Caco-2 (cell line): ENCODE results near the gene GPER1. TPM values are rescaled to one million over a fixed set of nuclear protein-coding genes. Genes with fewer than 3 reads are reported as not detected.
A peak's percentile ranks its signal among the peaks of the same experiment; 100 is the strongest.

Source experiments
- BruUV-seq: library from RNA; stranded (reverse); fragments of 400-500 nt; replicated peaks from 2 replicates; lab custom pipeline; 2021; lab: Mats Ljungman, UMichigan
- CTCF ChIA-PET: fragments of 300-600 bp; sonication (Branson Sonifier 250); formaldehyde crosslinking; loops from one replicate; lab custom pipeline; 2022; ENCODE audit warnings: antibody characterized with exemption; lab: Charles Lee
- POLR2A ChIA-PET: fragments of 300-600 bp; sonication (Branson Sonifier 250); formaldehyde crosslinking; loops from one replicate; lab custom pipeline; 2022; ENCODE audit warnings: antibody characterized with exemption; lab: Charles Lee
- DNase-seq, 2 experiments: peaks; one replicate each; pipeline versions ENCODE4 v3.0.0 to v3.0.0-alpha.2; 2020 to 2022
- H3K27me3 ChIP-seq: replicated peaks from 2 replicates; pipeline ENCODE4 v1.6.0; 2011; ENCODE audit warnings: low read length; ENCODE audit not compliant: control insufficient read depth, insufficient read depth
- H3K36me3 ChIP-seq: 2 replicates; pipeline ENCODE4 v1.5.1; 2011; ENCODE audit warnings: low read length; ENCODE audit not compliant: control insufficient read depth, insufficient read depth
- H3K4me1 ChIP-seq: fragments of 250-450 bp; sonication (Bioruptor Pico); 2 replicates; pipeline ENCODE4 v1.5.1; 2020; ENCODE audit warnings: mild to moderate bottlenecking
- H3K4me3 ChIP-seq: 2 replicates; pipeline ENCODE4 v1.5.1; 2011; ENCODE audit warnings: low read depth, mild to moderate bottlenecking, control low read depth, low read length
- H3K9me3 ChIP-seq: fragments of 250-450 bp; sonication (Bioruptor Pico); 2 replicates; pipeline ENCODE4 v1.5.1; 2020; ENCODE audit warnings: mild to moderate bottlenecking, moderate library complexity
- H3K27ac Mint-ChIP-seq: one replicate; pipeline ENCODE4 v1.8.0; 2022; ENCODE audit warnings: mixed read lengths; ENCODE audit not compliant: unreplicated experiment
- H3K27me3 Mint-ChIP-seq: one replicate; pipeline ENCODE4 v1.8.0; 2022; ENCODE audit warnings: mixed read lengths; ENCODE audit not compliant: insufficient read depth, unreplicated experiment
- H3K36me3 Mint-ChIP-seq: one replicate; pipeline ENCODE4 v1.8.0; 2022; ENCODE audit warnings: mild to moderate bottlenecking, mixed read lengths; ENCODE audit not compliant: insufficient read depth, unreplicated experiment
- H3K4me1 Mint-ChIP-seq: one replicate; pipeline ENCODE4 v1.8.0; 2022; ENCODE audit warnings: low read depth, mixed read lengths; ENCODE audit not compliant: unreplicated experiment
- H3K4me3 Mint-ChIP-seq: one replicate; pipeline ENCODE4 v1.8.0; 2022; ENCODE audit warnings: mild to moderate bottlenecking, moderate library complexity, mixed read lengths; ENCODE audit not compliant: unreplicated experiment
- H3K9me3 Mint-ChIP-seq: one replicate; pipeline ENCODE4 v1.8.0; 2022; ENCODE audit warnings: mixed read lengths; ENCODE audit not compliant: unreplicated experiment
- CTCF ChIP-seq, 2 experiments: fragments of 200-600 bp in 1 of 2; IDR thresholded peaks; 1 replicate in 1 of 2; 2 replicates in 1 of 2; pipeline versions ENCODE4 v1.5.1 to v1.8.0; 2011 to 2022; ENCODE audit warnings: antibody characterized with exemption in 1 of 2, control low read depth in 1 of 2, inconsistent platforms in 1 of 2, low read depth in 1 of 2, low read length in 1 of 2, mild to moderate bottlenecking in 1 of 2, moderate library complexity in 1 of 2; ENCODE audit not compliant: insufficient read depth in 1 of 2, severe bottlenecking in 1 of 2, unreplicated experiment in 1 of 2
- intact Hi-C: fragments of 100-400 bp; cut with micrococcal nuclease; formaldehyde crosslinking; loops from one replicate; pipeline ENCODE4 v1.10.0; 2022; ENCODE audit not compliant: unreplicated experiment
- total RNA-seq: library from RNA; stranded (reverse); gene quantifications from 2 replicates; pipeline ENCODE4 v1.2.3, GENCODE V29; 2022

Gene GPER1
- total RNA-seq, 1 experiment from 2014 or later = 0.25 TPM

- Histone ChIP-seq H3K9me3 (no peaks in the 10 kb centered on the region), H3K4me1 (no peaks in the 10 kb centered on the region), H3K4me3 (no peak overlapping the region), H3K36me3 (no peaks in the 10 kb centered on the region), H3K27me3 (no peaks in the 10 kb centered on the region)
- ChIA-PET CTCF (no interaction called here), POLR2A (no interaction called here)
- no TSS peak for BruUV-seq
- H3K27me3 Mint-ChIP-seq = no peaks in the 10 kb centered on the region
- no peak for TF ChIP-seq CTCF (IDR thresholded peaks at IDR 0.05; ENCODE audit: insufficient read depth in 1 of 2, low read depth in 1 of 2, low read length in 1 of 2, severe bottlenecking in 1 of 2, unreplicated experiment in 1 of 2)
- peaks cover 7% of the 10 kb centered on the region for H3K36me3 Mint-ChIP-seq
- peak in 1 of 2 experiments; percentile 14 for DNase-seq
- no peak overlapping the region for H3K4me3 Mint-ChIP-seq
- no peaks in the 10 kb centered on the region for H3K4me1 Mint-ChIP-seq
- intact Hi-C loops = no loop called here
- H3K9me3 Mint-ChIP-seq = no peaks in the 10 kb centered on the region
- H3K27ac Mint-ChIP-seq = no peak overlapping the region
Observed at GRCh38 chr7:1121886-1122831, 34.2 kb downstream of the GPER1 start.

- no peak overlapping the region for H3K27ac Mint-ChIP-seq
- CTCF ChIA-PET = interaction anchor here (0.6 to 1.7 kb wide), 5 partner anchors 16 to 156 kb away, joined by 3 to 15 read pairs (median 4); partner anchors contain the start of gene GPER1
- H3K9me3 Mint-ChIP-seq = no peaks in the 10 kb centered on the region
Observed at GRCh38 chr7:1122832-1123501, 35.1 kb downstream of the GPER1 start.

More at GRCh38 chr7:1122832-1123501, 35.1 kb downstream of the GPER1 start:
- BruUV-seq = no TSS peak
- POLR2A ChIA-PET = interaction anchor here (0.8 to 1.2 kb wide), 2 partner anchors 13 to 15 kb away, joined by 3 to 4 read pairs; a partner anchor contains a TSS
- Histone ChIP-seq H3K4me3 (no peak overlapping the region), H3K9me3 (no peaks in the 10 kb centered on the region), H3K4me1 (no peaks in the 10 kb centered on the region), H3K27me3 (no peaks in the 10 kb centered on the region), H3K36me3 (no peaks in the 10 kb centered on the region)
- peaks cover 2% of the 10 kb centered on the region for H3K36me3 Mint-ChIP-seq
- intact Hi-C loops = no loop called here
- peak in 1 of 2 experiments; percentile 29 for DNase-seq
- no peak for TF ChIP-seq CTCF (IDR thresholded peaks at IDR 0.05; ENCODE audit: insufficient read depth in 1 of 2, low read depth in 1 of 2, low read length in 1 of 2, severe bottlenecking in 1 of 2, unreplicated experiment in 1 of 2)
- H3K4me1 Mint-ChIP-seq = no peaks in the 10 kb centered on the region
- no peaks in the 10 kb centered on the region for H3K27me3 Mint-ChIP-seq
- H3K4me3 Mint-ChIP-seq = no peak overlapping the region
